ENCODE data around the gene CYSRT1. TPM values are rescaled to one million over a fixed set of nuclear protein-coding genes. Genes with fewer than 3 reads are reported as not detected.

The CYSRT1 gene
- polyA plus RNA-seq, 1 of the 3 experiments (the other 2 are of a cell fraction): 2.1 TPM

- no peak within 1 kb of the TSS for H2AFZ ChIP-seq (ENCODE audit: low read depth)
- no peaks in the 10 kb centered on the region for H3K9me3 ChIP-seq
- H3K9me2 ChIP-seq: no peaks in the 10 kb centered on the region
- ChIA-PET CTCF (interaction anchor here (1.1 to 8.2 kb wide), 4 partner anchors 11 to 222 kb away, joined by 3 to 38 read pairs (median 6); partner anchors contain the start of gene NRARP), POLR2A (interaction anchor here (1.9 kb wide), 1 partner anchor 10 kb away, joined by 11 read pairs; the partner anchor contains the start of gene TUBB4B)
- no peak within 1 kb of the TSS for H3K4me3 ChIP-seq (ENCODE audit: low read depth in 2 of 2, low read length in 1 of 2)
- H3F3A ChIP-seq (replicated peaks; ENCODE audit: insufficient read depth): no peaks in the 10 kb centered on the region
- H4K20me1 ChIP-seq (ENCODE audit: insufficient read depth): peaks cover 3% of the 10 kb centered on the region; the same call in 1 of the 2 replicates
- peaks cover 9% of the 10 kb centered on the region for H3K79me2 ChIP-seq (ENCODE audit: insufficient read depth)
- no peaks in the 10 kb centered on the region for H3K36me3 ChIP-seq (replicated peaks in 1 of 2; ENCODE audit: control insufficient read depth in 1 of 2, insufficient read depth in 2 of 2, low read length in 1 of 2)
- DNase-seq: no peak
- TF ChIP-seq YY1 (IDR thresholded peaks at IDR 0.05; ENCODE audit: low read depth) (no peak), IRF3 (IDR thresholded peaks at IDR 0.05; ENCODE audit: low read depth, low read length) (no peak), MXI1 (IDR thresholded peaks at IDR 0.05; ENCODE audit: low read depth, low read length) (no peak), NFIC (IDR thresholded peaks at IDR 0.05; ENCODE audit: borderline replicate concordance) (no peak), FOXJ3 (CRISPR knock-in tag; IDR thresholded peaks at IDR 0.05) (no peak), POLR2AphosphoS5 (IDR thresholded peaks at IDR 0.05; ENCODE audit: low read depth, low read length) (no peak), GATA2 (CRISPR knock-in tag; IDR thresholded peaks at IDR 0.05) (no peak), GABPA (IDR thresholded peaks at IDR 0.05; ENCODE audit: low read depth) (no peak), TEAD4 (IDR thresholded peaks at IDR 0.05; ENCODE audit: borderline replicate concordance, insufficient read depth) (no peak), PBX3 (IDR thresholded peaks at IDR 0.05) (no peak), USF1 (IDR thresholded peaks at IDR 0.05; ENCODE audit: borderline replicate concordance, low read depth) (no peak), RAD21 (IDR thresholded peaks at IDR 0.05; ENCODE audit: low read length) (no peak), RXRA (IDR thresholded peaks at IDR 0.05; ENCODE audit: borderline replicate concordance, low read depth) (no peak), MEF2A (IDR thresholded peaks at IDR 0.05; ENCODE audit: borderline replicate concordance, low read depth) (no peak)
- TF ChIP-seq, protein P1, sequence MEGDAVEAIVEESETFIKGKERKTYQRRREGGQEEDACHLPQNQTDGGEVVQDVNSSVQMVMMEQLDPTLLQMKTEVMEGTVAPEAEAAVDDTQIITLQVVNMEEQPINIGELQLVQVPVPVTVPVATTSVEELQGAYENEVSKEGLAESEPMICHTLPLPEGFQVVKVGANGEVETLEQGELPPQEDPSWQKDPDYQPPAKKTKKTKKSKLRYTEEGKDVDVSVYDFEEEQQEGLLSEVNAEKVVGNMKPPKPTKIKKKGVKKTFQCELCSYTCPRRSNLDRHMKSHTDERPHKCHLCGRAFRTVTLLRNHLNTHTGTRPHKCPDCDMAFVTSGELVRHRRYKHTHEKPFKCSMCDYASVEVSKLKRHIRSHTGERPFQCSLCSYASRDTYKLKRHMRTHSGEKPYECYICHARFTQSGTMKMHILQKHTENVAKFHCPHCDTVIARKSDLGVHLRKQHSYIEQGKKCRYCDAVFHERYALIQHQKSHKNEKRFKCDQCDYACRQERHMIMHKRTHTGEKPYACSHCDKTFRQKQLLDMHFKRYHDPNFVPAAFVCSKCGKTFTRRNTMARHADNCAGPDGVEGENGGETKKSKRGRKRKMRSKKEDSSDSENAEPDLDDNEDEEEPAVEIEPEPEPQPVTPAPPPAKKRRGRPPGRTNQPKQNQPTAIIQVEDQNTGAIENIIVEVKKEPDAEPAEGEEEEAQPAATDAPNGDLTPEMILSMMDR (IDR thresholded peaks at IDR 0.05): no peak
- TF ChIP-seq, protein P2, sequence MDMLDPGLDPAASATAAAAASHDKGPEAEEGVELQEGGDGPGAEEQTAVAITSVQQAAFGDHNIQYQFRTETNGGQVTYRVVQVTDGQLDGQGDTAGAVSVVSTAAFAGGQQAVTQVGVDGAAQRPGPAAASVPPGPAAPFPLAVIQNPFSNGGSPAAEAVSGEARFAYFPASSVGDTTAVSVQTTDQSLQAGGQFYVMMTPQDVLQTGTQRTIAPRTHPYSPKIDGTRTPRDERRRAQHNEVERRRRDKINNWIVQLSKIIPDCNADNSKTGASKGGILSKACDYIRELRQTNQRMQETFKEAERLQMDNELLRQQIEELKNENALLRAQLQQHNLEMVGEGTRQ (IDR thresholded peaks at IDR 0.05; ENCODE audit: borderline replicate concordance, low read depth, low read length): no peak
- H3K27me3 ChIP-seq (ENCODE audit: insufficient read depth): no peaks in the 10 kb centered on the region
- H3K4me1 ChIP-seq (ENCODE audit: control insufficient read depth in 1 of 2, insufficient read depth in 2 of 2, low read depth in 1 of 2, low read length in 1 of 2): peaks cover 0 to 18% of the 10 kb centered on the region in 2 experiments; a peak in 1 of 4 replicates
- no peak within 1 kb of the TSS for H3K27ac ChIP-seq (ENCODE audit: low read depth in 2 of 2, low read length in 1 of 2)
- H3K4me2 ChIP-seq: no peak within 1 kb of the TSS
- WGBS (ENCODE audit: low lambda C conversion rate): 86% methylated on average over 4 of the region's 4 CpGs
- no peak within 1 kb of the TSS for H3K9ac ChIP-seq
Measured at GRCh38 chr9:137251194-137251461, 26.2 kb downstream of the CYSRT1 start, which contains the start of gene STPG3. Gene STPG3 (plus strand): TSS chr9:137251286. CDS start chr9:137251287, 1 bp downstream.
